ENCODE measurements around the gene TLR1.
"Not testable (repeated sequence)": the region's sequence is repeated elsewhere in the genome, so short reads cannot be mapped to it uniquely, and the experiment has no call there.

The TLR1 gene

DNA sequence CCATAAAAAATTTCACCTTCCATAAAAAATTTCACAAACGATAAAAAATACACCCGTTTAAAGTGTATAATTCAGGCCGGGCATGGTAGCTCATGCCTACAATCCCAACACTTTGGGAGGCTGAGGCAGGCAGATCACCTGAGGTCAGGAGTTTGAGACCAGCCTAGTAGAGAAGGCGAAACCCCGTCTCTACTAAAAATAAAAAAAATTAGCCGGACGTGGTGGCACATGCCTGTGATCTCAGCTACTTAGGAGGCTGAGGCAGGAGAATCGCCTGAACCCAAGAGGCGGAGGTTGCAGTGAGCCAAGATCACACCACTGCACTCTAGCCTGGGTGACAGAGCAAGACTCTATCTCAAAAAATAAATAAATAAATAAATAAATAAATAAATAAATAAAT, 1.7 kb upstream of the TLR1 start:
- DNase-seq, result not testable (repeated sequence)

DNA sequence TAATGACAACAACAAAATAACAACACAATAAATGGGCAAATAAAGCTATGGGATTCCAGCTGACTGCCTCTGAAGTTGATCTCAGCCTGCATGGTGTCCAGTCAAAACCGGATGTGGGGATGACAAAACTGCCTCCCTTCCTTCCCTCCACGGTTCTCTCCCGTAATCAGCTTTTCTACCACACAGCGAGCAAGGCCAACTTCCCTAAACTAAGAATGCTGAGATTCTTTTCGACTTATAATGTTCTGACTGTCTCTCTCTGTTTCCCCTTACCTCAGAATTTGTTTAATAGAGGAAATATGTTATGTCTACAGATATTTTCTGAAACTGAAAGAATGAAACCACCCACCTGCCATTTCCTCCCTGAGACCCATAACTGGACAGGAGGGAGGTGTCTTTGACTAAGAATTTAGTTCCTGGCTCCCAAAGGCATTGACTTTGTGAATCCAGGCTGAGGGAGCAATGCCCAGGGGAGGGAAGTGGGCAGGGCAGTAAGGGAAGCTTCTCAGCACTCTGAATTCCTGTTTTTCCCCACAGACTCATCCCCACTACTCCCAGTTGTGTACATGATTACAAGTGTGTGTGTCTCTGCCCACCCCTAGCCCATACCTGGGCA, 1.0 kb upstream of the TLR1 start:
- no peak for DNase-seq

GRCh38 chr4:38803833-38804653, 548 bp downstream of the TLR1 start:
- DNase-seq, result no peak

GRCh38 chr4:38802561-38803355, 1.8 kb downstream of the TLR1 start:
- DNase-seq, result no peak

- no peak for DNase-seq
Observed at GRCh38 chr4:38800961-38801450, 3.6 kb downstream of the TLR1 start.

DNA sequence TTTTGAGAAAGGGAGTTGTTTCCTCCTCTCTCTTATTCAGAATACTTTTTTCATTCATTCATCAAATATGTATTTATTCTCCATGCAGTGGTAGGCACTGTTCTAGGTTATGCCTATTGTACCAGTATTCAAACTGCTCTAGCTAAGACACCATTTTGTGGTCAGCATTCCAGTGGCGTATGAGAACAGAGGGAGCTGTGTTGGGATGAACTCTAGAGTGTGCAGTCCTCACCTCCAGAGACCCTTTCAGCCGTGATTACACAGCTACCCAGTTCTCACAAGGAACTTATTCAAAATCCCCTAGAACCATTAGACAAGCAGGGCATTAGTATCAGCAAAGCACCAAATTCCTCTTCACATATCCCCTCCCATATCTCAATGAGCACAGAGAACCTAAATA, 4.2 kb downstream of the TLR1 start:
- no peak for DNase-seq

GRCh38 chr4:38795087-38795486, 9.5 kb downstream of the TLR1 start:
- no peak for DNase-seq

DNA sequence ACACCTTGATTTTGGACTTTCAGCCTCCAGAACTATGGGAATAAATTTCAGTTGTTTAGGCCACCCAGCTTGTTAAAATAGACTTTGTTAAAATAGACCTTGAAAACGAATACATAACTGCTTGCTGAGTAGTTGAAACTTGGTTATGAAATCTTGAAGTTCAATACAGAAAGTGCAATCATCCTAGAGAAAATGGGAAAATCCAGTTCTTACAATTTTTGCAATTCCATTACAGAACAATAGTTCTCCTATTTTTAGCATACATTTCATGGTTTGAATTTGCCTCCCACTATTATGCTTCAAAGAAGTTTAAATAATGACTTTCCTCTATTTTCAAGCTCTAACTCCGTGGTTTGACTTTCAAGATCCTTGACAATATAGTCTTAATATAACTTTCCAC, 10.5 kb downstream of the TLR1 start:
- no peak for DNase-seq

DNA sequence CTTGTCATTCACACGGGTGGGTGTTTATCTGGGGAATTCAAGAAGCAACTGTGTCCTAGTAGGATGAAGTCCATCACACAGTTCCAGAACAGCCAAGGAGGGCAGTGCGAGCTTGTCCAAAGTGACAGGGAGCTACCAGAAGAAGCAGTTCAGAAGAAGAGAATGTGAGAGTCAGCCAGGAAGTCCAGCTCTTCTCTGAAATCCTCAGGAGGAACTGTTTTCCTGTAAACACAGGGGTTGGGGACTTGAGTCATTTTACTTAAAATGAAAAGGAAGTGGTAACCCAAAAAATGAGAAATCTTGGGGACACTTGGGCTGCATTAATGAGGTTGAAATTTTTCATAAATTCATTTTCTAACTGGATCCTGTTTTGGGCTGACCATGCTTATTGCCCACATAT, 13.6 kb downstream of the TLR1 start:
- DNase-seq, result no peak

DNA sequence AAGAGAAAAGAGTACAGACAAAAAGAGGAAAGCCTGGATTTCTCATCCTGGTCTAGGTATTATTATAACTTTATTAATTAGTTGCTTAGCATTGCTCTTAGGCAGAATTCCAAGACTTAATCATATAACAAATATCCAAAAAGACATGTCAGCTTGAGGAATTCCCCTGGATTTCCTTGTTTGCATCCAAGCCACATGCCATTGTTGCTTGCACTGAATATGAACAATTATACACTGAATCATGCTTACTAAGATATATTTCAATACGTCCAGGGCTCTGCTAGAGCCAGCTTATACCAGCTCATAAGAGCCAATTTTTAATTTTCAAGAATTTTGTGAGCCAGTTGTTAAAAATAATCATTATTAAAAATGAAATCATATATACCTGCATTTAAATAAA, 16.3 kb downstream of the TLR1 start:
- DNase-seq, result no peak

DNA sequence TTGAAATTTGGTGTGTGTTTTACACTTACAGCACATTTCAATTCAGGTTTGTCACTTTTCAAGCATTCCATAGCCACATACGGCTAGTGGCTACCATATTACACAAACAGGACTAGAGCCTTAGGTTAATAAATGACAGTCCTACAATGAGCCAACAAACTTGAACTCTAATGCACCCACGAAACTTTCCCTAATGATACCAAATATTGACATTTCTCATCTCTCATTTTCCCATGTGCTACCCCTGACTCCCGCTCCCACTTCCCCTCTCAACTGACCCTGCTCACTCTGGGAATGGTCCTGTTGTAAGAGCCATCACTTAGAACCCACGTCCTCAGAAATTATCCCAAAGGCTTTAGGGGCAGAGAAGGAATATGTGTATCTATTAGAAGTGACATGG, 16.9 kb downstream of the TLR1 start:
- no peak for DNase-seq

DNA sequence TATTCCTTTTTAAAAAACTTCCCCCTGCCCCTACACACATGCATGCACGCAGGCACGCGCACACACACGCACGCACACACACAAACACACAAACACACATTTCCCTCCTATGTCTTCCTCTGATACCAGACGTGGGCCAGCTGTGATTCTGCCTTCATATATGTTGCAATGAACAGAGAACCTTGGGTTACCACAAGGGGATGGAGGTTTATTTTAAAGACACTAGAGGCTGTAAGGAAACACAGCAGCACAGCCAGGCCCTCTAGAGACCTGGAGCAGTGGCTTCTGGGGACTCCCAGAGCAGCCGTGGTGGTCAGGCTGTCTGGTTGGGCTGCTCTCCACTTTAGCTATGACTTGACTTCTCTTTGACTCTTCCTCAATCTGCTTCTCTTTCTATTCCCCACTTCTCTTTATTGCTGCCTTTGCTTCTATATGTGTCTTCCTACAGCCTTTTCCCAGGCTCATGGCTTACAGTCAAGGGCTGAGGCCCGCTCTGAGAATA, 18.6 kb downstream of the TLR1 start:
- no peak for DNase-seq

GRCh38 chr4:38785041-38785790, 19.4 kb downstream of the TLR1 start:
- DNase-seq, result no peak

DNA sequence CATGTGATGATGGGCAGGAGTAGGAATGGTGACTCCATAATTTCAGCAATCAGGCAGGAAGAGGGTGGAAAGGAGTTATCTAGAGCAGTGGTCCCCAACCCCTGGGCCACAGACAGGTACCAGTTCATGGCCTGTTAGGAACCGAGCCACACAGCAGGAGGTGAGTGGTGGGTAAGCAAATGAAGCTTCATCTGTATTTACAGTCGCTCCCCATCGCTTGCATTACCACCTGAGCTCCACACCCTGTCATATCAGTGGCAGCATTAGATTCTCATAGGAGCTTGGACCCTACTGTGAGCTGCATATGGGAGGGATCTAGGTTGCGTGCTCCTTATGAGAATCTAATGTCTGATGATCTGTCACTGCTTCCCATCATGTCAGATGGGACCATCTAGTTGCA, 20.4 kb downstream of the TLR1 start:
- DNase-seq, result no peak

DNA sequence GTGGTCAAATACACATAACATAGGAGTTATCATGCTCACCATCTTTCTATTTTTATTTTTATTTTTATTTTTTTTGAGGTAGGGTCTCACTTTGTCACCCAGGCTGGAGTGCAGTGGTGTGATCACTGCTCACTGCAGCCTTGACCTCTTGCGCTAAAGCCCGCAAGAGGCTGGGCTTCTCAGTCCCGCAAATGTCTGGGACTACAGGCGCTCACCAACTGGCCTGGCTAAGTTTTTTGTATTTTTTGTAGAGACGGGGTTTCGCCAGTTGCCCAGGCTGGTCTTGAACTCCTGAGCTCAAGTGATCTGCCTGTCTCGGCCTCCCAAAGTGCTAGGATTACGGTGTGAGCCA, 21.5 kb downstream of the TLR1 start:
- no peak for DNase-seq

DNA sequence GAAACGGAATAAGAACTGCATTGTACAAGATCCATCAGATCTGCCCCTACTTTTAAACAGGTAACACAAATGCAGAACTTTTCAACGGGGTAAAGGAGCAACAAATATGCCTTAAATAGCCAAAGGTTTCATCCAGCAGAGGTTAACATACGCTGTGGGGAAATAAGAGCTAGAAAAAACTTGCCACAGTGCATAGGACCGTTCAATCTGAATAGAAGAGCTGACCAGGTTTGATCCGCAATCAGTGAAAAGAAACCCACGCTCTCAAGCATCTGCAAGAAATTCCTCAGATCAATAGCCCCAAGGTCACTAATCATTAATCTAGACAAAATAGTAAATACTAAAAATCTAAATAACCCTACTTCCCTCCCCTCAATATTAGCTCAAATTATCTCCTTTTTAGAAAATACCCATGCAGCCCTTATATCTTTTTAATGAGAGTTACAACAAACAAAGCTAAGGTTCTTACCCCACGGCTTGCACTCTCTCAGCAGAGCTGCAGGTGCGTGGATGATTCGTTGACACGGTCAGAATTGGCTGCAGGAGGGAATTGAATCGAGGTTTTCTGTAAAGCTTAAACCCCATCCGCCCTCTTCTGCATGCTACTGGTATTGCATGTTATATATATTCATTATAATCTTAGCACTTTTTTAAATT, 22.0 kb downstream of the TLR1 start, which contains the start of gene TLR10:
Gene TLR10 (minus strand): TSS at position 539 of the 657 bp plus-strand sequence. CDS start 7,400 bp downstream, outside the sequence.
- DNase-seq, result peak; percentile 34

GRCh38 chr4:38781854-38782261, 22.7 kb downstream of the TLR1 start:
- no peak for DNase-seq

- no peak for DNase-seq
Observed at GRCh38 chr4:38780833-38781484, 23.6 kb downstream of the TLR1 start.

- DNase-seq, result no peak
Observed at GRCh38 chr4:38779790-38780189, 24.8 kb downstream of the TLR1 start.

- not testable (repeated sequence) for DNase-seq
Observed at GRCh38 chr4:38777925-38778324, 26.7 kb downstream of the TLR1 start.

DNA sequence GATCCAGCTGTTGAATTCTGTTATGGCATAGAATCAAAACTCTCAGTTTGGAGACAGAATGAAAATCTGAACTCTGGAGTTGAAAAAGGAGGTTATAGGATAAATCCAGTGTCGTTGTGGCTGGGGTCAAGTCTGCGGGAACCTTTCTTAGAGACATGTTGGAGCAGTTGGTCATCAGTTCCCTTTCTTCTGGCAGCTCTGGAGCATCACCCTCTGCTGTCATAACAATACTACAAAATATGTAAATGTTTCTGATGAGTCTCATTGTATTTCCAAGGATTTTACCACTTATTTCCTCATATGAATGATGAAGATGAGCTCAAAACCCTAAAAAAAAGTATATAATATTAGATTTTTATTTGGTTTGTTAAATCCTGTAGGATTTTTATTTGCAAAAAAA, 29.3 kb downstream of the TLR1 start:
- no peak for DNase-seq
